ENCODE results near the gene SUFU. TPM values are rescaled to one million over a fixed set of nuclear protein-coding genes. Genes with fewer than 3 reads are reported as not detected.

SUFU gene
- polyA plus RNA-seq, 3 donors = 27.3 to 30.3 (median 28.2) TPM

Other genes with a start within 250 kb of the SUFU start
- gene NFKB2, start 108.3 kb upstream of the SUFU start, polyA plus RNA-seq (ENCODE audit: insufficient read length in 3 of 3) = 10 to 100 TPM; 15.2 to 23.8 (median 22.9) TPM
- gene PSD, start 85.2 kb upstream of the SUFU start, polyA plus RNA-seq (ENCODE audit: insufficient read length in 3 of 3) = 10 to 100 TPM in 2 of 3 donors, 1 to 10 TPM in 1; 7.4 to 13.1 (median 12.2) TPM
- gene FBXL15, start 83.1 kb upstream of the SUFU start, polyA plus RNA-seq (ENCODE audit: insufficient read length in 3 of 3) = 10 to 100 TPM in 2 of 3 donors, 1 to 10 TPM in 1; 4.9 to 12.5 (median 12.0) TPM
- gene CUEDC2, start 71.4 kb upstream of the SUFU start, polyA plus RNA-seq (ENCODE audit: insufficient read length in 3 of 3) = 10 to 100 TPM; 76.8 to 92.1 (median 87.1) TPM
- 1 to 10 TPM in 2 of 3 donors, under 1 TPM in 1; 0.78 to 2.3 (median 1.3) TPM for gene C10orf95, start 52.4 kb upstream of the SUFU start, polyA plus RNA-seq (ENCODE audit: insufficient read length in 3 of 3)
- gene ACTR1A, start 1.3 kb upstream of the SUFU start, polyA plus RNA-seq (ENCODE audit: insufficient read length in 3 of 3) = 10 to 100 TPM; 74.2 to 95.7 (median 81.9) TPM
- gene TRIM8, start 140.5 kb downstream of the SUFU start, polyA plus RNA-seq (ENCODE audit: insufficient read length in 3 of 3) = 100 to 1,000 TPM; 124 to 132 (median 127) TPM
- gene ARL3, start 210.4 kb downstream of the SUFU start, polyA plus RNA-seq (ENCODE audit: insufficient read length in 3 of 3) = 10 to 100 TPM; 27.5 to 35.8 (median 31.5) TPM
- gene SFXN2, start 210.7 kb downstream of the SUFU start, polyA plus RNA-seq (ENCODE audit: insufficient read length in 3 of 3) = 10 to 100 TPM; 52.6 to 61.8 (median 58.4) TPM
- gene WBP1L, start 240.0 kb downstream of the SUFU start, polyA plus RNA-seq (ENCODE audit: insufficient read length in 3 of 3) = 10 to 100 TPM; 40.9 to 48.8 (median 46.5) TPM